ENCODE data around the gene LRIF1. TPM values are rescaled to one million over a fixed set of nuclear protein-coding genes. Genes with fewer than 3 reads are reported as not detected.

LRIF1 gene
- total RNA-seq, 2 donors from 2014 or later = 3.0 TPM

DNA sequence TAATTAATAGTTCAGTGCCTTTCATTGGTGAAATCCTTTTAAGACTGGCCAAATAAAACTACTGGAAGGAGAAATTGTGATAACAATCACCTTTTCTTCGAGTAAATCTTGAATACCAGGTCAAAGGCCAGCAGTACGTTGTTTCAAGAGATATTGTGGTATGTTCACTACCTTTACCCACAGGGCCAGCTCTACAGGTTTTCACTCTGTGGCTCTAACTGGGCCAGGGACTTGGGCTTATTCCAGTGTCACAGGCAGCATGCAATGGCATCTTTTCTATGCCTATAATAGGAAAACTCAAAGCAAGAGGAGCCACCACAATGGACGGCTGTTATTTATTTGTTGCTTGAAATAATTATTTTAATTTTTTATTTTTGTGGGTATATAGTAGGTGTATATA, 26.8 kb upstream of the LRIF1 start:
- Histone ChIP-seq H3K4me3 (no peak overlapping the region), H3K27me3 (replicated peaks; ENCODE audit: insufficient read depth) (no peaks in the 10 kb centered on the region), H3K9me3 (no peaks in the 10 kb centered on the region), H3K4me1 (ENCODE audit: control insufficient read depth in 1 of 2, low read depth in 2 of 2) (no peaks in the 10 kb centered on the region), H3K36me3 (no peaks in the 10 kb centered on the region), H3K27ac (no peak overlapping the region)
- ATAC-seq (ENCODE audit: insufficient number of reproducible peaks, low FRiP score, low read depth) (no peak), DNase-seq (ENCODE audit: low spot score) (no peak)
- TF ChIP-seq, protein P1, sequence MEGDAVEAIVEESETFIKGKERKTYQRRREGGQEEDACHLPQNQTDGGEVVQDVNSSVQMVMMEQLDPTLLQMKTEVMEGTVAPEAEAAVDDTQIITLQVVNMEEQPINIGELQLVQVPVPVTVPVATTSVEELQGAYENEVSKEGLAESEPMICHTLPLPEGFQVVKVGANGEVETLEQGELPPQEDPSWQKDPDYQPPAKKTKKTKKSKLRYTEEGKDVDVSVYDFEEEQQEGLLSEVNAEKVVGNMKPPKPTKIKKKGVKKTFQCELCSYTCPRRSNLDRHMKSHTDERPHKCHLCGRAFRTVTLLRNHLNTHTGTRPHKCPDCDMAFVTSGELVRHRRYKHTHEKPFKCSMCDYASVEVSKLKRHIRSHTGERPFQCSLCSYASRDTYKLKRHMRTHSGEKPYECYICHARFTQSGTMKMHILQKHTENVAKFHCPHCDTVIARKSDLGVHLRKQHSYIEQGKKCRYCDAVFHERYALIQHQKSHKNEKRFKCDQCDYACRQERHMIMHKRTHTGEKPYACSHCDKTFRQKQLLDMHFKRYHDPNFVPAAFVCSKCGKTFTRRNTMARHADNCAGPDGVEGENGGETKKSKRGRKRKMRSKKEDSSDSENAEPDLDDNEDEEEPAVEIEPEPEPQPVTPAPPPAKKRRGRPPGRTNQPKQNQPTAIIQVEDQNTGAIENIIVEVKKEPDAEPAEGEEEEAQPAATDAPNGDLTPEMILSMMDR (IDR thresholded peaks at IDR 0.05) = no peak

DNA sequence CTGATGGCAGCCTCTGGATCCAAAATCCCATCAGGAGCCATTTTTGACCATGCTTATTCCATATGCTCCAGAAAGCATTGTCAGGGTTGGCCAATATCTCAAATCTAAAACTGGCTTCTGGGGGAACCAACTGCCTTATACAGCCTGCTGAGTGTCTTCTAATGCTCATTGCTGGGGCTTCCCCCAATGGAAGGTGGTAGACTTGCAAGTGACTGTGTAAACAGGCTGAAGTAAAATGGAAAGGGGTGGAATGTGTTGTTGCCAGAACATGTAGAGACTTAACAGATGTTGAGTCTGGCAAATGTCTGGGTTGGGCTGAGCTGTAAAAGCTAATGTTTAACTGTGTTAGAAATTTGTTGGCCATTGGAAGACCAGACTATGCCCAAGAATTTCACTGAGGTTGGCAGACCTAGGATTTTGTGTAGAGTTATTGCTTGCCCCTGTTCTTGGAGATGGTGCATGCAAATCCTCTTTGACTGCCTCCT, 22.7 kb upstream of the LRIF1 start:
- H3K4me3 ChIP-seq = no peak overlapping the region
- no peaks in the 10 kb centered on the region for H3K9me3 ChIP-seq
- TF ChIP-seq, protein P1 (IDR thresholded peaks at IDR 0.05) = no peak
- no peak for DNase-seq (ENCODE audit: low spot score)
- no peaks in the 10 kb centered on the region for H3K27me3 ChIP-seq (replicated peaks; ENCODE audit: insufficient read depth)
- no peaks in the 10 kb centered on the region for H3K36me3 ChIP-seq
- ATAC-seq (ENCODE audit: insufficient number of reproducible peaks, low FRiP score, low read depth) = no peak
- H3K27ac ChIP-seq = no peak overlapping the region
- H3K4me1 ChIP-seq (ENCODE audit: control insufficient read depth in 1 of 2, low read depth in 2 of 2) = no peaks in the 10 kb centered on the region

DNA sequence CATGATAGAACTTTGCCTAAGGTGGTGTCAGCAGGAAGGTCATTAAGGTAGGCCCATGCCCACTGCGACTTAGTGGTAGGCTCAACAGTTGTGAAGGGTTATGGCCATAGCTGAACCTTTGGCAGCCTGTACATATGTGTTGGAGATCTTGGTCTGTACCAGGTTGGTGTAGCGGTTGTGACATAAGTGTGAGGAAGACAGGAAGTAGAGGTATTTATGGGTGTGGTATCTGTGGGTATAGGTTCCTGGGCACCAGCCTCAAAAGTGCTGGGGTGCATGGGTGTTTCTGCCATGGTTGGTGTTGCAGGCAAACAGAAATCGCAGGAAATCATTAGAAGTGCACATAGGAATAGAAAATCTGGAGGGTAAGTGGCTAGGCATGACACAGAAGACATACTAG, 18.6 kb upstream of the LRIF1 start:
- Histone ChIP-seq H3K9me3 (no peaks in the 10 kb centered on the region), H3K4me1 (ENCODE audit: control insufficient read depth in 1 of 2, low read depth in 2 of 2) (no peaks in the 10 kb centered on the region), H3K4me3 (no peak overlapping the region), H3K36me3 (no peaks in the 10 kb centered on the region), H3K27me3 (replicated peaks; ENCODE audit: insufficient read depth) (no peaks in the 10 kb centered on the region), H3K27ac (no peak overlapping the region)
- DNase-seq (ENCODE audit: low spot score) (no peak), ATAC-seq (ENCODE audit: insufficient number of reproducible peaks, low FRiP score, low read depth) (no peak)
- TF ChIP-seq, protein P1 (IDR thresholded peaks at IDR 0.05) = no peak

DNA sequence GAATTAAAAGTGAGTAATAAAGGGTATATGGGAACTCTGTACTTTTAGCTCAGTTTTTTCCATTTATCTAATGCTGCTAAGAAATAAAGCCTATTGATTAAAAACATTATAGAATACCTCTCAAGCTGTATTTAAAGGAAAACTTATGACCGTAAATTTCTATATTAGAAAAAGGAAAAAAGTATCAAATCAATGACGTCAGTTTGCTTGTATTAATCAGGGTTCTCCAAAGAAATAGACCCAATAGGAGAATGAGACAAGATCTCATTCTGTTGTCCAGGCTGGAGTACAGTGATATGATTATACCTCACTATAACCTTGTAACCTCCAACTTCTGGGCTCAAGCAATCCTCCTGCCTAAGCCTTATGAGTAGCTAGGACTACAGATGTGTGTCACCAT, 15.4 kb upstream of the LRIF1 start:
- no peaks in the 10 kb centered on the region for H3K27me3 ChIP-seq (replicated peaks; ENCODE audit: insufficient read depth)
- TF ChIP-seq, protein P1 (IDR thresholded peaks at IDR 0.05) = no peak
- peaks cover 4% of the 10 kb centered on the region for H3K9me3 ChIP-seq
- H3K4me1 ChIP-seq (ENCODE audit: control insufficient read depth in 1 of 2, low read depth in 2 of 2) = no peaks in the 10 kb centered on the region
- H3K36me3 ChIP-seq = no peaks in the 10 kb centered on the region
- no peak overlapping the region for H3K27ac ChIP-seq
- H3K4me3 ChIP-seq = no peak overlapping the region
- DNase-seq (ENCODE audit: low spot score) (no peak), ATAC-seq (ENCODE audit: insufficient number of reproducible peaks, low FRiP score, low read depth) (no peak)

DNA sequence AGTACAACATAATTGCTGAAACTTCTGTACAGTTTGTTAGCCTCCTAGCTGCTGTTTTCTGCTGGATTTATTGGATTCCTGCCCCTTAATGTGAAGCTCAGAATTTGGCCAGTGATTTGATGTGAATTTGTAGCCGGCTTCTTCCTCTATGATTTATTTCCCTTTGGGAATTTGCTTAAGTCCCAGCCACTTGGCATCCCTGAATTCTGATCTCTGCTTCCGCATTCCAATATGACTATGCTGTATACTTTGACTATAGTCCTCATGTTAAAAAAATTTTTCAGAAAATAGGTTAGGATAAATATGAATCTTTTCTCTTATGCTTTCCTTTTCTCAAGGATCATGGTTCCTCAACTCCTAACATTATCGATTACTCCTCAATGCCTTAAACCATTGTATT, 12.4 kb upstream of the LRIF1 start:
- no peak overlapping the region for H3K27ac ChIP-seq
- DNase-seq (ENCODE audit: low spot score) (no peak), ATAC-seq (ENCODE audit: insufficient number of reproducible peaks, low FRiP score, low read depth) (no peak)
- H3K36me3 ChIP-seq = no peaks in the 10 kb centered on the region
- H3K9me3 ChIP-seq = peaks cover 4% of the 10 kb centered on the region
- H3K4me3 ChIP-seq = no peak overlapping the region
- H3K27me3 ChIP-seq (replicated peaks; ENCODE audit: insufficient read depth) = no peaks in the 10 kb centered on the region
- TF ChIP-seq, protein P1 (IDR thresholded peaks at IDR 0.05) = no peak
- no peaks in the 10 kb centered on the region for H3K4me1 ChIP-seq (ENCODE audit: control insufficient read depth in 1 of 2, low read depth in 2 of 2)
